GM18505 (cell line): ENCODE measurements around the gene SLC47A2.
"Not testable (repeated sequence)": the region's sequence is repeated elsewhere in the genome, so short reads cannot be mapped to it uniquely, and the experiment has no call there.

Source experiments
- ATAC-seq: cut with Tn5 transposase; IDR thresholded peaks from one replicate; pipeline ENCODE4 v1.9.1; 2021; ENCODE audit not compliant: unreplicated experiment
- POLR2A ChIP-seq: IDR thresholded peaks from 4 replicates; pipeline ENCODE4 v1.6.1; 2011; ENCODE audit warnings: borderline replicate concordance; ENCODE audit not compliant: insufficient read depth, insufficient read length; ENCODE audit errors: extremely low read depth

SLC47A2 gene

DNA sequence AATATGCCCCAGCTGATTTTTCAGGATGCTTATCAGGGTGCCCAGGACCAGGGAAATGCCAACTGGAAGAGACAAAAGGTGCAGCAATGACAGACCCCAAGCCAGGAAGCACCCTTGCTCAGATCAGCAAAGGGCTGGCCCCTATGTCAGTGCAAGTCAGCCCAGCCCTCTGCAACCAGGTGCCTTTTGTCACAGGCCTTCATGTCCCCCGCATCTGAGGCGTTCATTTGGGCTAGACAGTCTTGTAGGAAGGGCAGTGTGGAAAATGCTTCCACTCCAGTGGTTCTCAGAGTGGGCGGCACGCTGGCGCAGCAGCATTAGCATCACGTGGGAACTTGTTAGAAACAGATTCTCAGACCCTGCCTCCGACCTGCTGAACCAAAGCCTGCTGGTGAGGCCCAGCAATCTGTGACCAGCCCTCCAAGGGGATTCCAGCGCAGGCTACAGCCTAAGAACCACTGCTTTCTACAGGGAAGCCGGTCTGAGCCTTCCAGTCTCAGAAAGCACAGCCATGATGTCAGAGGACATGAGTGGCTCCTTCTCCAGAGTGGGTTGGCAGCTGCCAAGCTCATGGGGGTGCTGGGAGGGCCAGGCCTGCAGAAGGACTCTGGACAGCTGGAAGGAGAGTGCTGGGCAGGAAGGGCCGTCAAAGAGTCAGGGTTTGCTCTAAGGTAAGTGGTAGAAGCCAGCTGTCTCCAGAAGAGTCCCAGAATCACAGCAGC is 13.1 kb downstream of the SLC47A2 start:
- no peak for ATAC-seq
- TF ChIP-seq POLR2A, result no peak

DNA sequence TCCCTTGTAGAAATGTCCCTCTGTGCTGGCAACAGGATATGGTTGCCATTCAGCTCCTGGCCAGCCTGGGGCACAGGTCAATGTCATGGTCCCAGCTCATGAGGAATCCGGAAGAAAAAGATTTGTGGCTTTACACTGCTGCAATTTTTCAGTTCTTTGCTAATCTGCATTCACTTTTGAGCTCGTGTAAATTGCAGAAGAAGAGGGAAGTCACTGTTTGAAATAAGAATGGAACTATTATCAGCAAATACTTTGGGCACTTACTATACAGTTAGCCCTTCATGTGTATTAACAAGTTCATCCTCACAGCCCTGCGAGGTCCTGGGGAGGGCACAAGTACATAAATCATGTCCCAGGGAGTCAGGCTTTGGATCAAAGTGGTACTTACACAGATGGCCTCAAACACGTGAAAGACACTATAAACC is 14.2 kb downstream of the SLC47A2 start:
- no peak for ATAC-seq

DNA sequence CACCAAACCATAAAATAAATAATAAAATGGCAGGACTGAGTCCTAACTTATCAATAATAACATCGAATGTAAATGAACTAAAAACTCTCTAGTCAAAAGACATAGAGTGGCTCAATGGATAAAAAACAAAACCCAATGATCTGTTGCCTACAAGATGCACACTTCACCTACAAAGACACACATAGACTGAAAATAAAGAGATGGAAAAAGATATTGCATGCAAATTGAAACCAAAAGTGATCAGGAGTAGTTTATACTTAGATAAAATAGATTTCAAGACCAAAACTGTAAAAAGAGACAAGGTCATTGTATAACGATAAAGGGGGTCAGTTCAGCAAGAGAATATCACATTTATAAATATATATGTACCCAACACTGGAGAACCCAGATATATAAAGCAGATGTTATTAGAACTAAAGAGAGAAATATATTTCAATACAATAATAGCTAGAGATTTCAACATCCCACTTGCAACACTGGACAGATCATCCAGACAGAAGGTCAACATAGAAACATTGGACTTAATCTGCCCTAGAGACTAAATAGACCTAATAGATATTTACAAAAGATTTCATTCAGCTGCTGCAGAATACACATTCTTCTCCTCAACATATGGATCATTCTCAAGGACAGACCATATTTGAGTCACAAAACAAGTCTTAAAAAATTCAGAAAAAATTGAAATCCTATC is 29.8 kb downstream of the SLC47A2 start:
- no peak for ATAC-seq

More for the DNA sequence above, 14.2 kb downstream of the SLC47A2 start:
- no peak for TF ChIP-seq POLR2A

DNA sequence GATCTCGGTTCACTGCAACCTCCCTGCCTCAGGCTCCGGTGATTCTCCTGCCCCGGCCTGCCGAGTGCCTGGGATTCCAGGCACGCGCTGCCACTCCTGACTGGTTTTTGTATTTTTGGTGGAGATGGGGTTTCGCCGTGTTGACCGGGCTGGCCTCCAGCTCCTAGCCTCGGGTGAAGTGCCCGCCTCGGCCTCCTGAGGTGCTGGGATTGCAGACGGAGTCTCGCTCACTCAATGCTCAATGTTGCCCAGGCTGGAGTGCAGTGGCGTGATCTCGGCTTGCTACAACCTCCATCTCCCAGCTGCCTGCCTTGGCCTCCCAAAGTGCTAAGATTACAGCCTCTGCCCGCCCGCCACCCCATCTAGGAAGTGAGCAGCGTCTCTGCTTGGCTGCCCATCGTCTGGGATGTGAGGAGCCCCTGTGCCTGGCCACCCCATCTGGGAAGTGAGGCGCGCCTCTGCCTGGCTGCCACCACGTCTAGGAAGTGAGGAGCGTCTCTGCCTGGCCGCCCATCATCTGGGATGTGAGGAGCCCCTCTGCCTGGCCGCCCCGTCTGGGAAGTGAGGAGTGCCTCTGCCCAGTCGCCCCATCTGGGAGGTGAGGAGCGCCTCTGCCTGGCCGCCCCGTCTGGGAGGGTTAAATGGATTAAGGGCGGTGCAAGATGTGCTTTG is 31.3 kb downstream of the SLC47A2 start:
- not testable (repeated sequence) for ATAC-seq

More for the DNA sequence above, 29.8 kb downstream of the SLC47A2 start:
- TF ChIP-seq POLR2A, result no peak

DNA sequence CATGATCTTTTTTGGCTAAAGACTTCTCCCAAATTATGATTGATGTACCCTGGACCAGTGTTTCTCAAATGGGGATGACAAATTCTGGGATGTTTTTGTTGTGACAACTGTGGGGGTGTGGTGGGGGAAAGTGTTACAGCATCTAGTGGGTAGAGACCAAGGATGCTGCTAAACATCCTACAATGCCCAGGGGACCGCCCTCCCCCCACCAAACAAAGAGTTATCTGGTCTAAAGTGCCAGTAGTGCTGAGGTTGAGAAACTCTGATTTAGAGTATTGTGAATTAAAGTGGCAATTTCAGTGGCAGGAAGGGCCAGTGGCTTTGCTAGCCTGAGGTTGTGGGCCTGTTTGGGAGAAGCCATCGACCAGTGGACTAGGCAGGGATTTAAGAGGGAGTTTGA is 33.3 kb downstream of the SLC47A2 start:
- no peak for ATAC-seq
- no peak for TF ChIP-seq POLR2A

DNA sequence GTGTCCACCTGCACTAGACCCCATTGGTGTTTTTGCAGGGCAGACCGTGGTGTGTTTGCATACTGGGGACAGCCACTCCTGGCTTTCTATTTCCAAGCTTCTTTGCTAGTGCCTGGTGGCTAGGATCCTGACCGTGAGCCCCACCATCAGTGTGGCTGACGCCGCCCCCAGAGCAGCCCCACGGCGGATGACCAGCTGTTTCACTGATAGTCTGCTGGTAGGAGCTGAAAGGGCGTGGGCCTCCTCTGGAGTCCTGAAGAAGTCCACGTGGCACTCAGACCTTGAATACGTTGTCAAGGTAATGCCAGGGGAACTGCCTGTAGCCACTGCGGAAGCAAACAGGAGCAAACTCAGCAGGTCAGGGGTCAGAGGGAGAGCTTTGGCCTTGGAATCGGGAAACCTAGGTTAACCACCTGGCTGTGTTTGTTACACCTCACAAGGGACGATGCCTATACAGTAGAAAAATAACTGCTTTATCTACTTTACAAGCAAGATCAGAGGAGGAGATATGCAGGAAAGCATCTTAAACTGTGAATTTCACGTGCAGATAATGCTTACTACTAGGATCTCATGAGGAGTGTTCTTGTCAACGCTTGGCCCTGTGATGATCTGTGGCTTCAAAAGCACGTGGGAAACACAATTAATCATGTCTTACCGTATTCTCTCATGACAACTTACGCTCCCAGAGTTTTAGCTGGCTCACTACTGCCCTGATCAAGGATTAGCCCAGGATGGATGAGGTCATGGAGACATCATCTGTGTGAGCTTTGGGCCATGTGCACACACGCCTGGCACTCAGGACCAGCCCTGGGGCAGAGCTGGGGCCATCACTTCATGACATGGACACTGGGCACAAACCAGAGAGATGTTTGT is 37.6 kb downstream of the SLC47A2 start:
- TF ChIP-seq POLR2A, result no peak
- ATAC-seq, result no peak

DNA sequence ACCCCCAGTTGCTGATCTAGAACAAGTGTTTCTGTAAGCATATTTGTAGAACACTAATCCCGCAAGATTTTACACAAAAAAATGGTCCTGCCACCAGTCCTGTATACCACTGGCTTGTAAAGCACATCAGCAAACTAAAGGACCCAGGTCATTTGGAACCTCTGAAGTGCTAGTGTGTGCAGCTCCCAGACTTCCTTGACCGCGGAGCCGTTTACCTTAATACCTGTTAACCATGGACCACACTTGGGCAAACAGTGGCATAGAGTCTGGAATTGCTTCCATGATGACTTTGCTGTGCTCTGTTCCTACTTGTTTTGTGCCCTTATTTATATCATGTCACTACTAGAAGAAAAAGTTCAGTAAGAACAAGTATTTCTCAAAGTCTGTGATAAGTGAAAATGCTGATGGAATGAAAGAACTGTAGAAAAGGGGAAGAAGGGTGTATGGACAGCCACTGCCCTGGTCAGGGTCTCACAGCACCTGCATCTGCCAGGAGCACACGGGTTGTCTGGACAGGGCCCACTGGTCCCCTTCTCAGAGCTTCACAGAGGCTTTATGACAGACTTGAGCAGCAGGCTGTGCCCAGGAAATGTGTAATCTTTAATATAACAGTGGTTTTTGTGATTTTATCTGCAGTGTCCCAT is 38.5 kb downstream of the SLC47A2 start:
- no peak for TF ChIP-seq POLR2A
- ATAC-seq, result no peak

DNA sequence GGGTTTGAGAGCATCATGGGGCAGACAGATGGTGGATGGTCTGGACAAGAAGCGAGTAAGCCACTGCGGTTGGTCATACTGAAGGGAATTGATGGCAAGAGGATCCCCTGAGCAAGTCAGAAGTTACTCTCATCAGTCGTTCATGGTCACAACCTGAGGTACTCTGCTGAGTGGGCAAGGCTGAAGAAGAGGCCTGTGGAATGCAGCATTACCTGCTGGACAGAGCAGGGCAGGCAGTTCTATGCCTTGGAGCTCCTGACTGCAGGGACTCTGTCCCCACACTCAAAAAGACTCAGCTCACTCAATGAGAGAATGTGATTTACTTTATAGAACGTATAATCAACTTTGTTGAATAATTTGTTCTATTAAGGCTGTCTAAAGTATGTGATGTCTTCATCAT is 39.5 kb downstream of the SLC47A2 start:
- TF ChIP-seq POLR2A, result no peak
- ATAC-seq, result no peak

DNA sequence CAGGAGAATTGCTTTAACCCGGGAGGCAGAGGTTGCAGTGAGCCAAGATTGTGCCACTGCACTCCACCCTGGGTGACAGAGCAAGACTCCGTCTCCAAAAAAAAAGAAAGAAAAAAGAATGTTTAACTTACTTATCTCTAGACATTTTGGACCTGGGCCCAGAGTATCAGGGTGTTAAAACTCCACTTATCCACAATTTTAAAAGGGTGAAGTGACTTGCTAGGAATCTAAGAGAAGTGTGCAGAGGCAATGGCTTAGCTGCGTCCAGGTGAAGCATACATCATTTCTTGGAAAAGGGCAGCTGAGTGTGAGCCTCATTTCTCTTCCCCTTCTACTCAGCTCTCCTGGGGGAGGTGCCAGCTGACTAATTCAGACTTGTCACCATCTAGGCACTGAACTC is 42.8 kb downstream of the SLC47A2 start:
- no peak for TF ChIP-seq POLR2A

DNA sequence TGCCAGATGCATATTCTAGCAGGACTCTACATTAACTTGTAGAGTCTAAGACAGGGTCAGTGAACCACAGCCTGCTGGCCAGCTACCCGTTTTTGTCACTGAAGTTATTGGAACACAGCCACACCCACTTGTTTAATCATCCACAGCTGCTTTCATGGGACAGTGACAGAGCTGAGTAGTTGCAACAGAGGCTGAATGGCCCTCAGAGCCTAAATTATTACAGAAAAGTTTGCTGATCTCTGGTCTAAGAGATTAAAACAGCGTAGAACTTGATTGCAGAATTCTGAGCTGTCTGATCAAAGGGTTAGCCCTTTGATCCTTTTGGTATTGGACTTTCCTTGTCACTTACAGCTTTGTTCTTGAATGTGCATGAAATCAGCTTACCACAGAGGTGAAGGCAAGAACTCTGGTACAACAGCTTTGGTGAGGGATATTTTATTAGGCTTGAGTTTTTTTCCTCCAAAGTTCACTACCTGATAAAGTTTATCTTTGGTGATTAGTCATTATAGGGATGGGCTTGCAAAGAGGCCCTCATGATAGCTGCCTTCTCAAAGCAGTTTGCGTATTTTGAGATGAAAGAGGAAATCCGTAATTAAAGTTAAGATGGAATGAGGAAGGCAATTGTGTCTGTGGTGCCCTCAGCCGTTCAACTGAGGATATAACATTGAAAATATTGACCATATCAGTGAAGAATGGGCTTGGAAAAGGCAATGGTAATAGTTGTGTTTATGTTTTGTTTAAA is 44.2 kb downstream of the SLC47A2 start:
- no peak for TF ChIP-seq POLR2A
- no peak for ATAC-seq

More for the DNA sequence above, 42.8 kb downstream of the SLC47A2 start:
- no peak for ATAC-seq

DNA sequence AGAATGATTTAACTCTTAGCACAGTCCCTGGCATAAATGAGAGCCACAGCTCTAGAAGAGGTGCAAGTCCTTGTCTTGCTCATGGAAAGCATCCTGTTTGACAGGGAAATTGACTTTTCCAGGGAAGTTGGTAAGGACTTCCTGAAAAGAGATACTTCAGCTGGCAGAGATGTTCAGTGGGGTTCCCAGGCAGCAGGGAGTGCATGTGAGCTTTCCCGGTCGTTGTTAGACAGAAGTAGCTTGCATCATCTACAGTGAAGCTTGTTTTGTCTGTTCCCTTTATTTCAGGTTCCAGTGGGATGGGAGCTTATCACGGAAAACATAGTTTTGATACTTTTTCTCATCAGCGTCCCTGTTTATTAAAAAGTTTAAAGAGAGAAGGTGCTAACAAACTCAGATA is 45.0 kb downstream of the SLC47A2 start:
- ATAC-seq, result no peak

DNA sequence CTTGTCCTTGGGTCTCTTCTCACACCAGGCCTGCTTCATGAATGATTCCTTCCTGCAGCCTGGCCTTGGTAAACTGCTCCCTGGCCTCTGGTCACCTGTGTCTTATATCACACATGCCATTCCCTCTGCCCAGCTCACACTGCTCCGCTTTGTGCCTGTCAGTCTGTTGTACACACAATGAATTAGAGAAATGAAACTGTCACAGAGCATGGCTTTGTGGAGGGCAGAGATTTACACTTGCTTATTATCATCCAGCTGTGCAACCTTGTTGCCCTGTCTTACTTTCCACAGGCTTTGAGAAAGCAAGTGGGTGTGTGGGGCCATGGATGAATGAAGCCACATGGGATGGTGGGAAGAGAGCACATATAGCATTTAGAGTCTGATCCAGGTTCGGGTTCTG is 45.5 kb downstream of the SLC47A2 start:
- ATAC-seq, result no peak

More for the DNA sequence above, 45.0 kb downstream of the SLC47A2 start:
- TF ChIP-seq POLR2A, result no peak

DNA sequence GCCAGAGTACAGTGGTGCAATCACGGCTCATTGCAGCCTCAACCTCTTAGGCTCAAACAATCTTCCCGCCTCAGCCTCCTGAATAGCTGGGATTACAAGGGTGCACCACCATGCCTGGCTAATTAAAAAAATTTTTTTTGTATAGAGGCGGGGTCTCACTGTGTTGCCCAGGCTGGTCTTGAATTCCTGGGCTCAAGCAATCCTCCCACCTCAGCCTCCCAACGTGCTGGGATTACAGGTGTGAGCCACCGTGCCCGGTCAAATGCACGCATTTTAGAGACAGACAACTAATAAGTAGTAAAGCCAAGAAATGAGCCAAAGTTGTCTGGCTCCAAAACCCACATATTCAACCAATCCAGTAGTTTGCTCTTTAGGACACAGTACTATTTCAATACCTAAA is 46.7 kb downstream of the SLC47A2 start:
- not testable (repeated sequence) for ATAC-seq

More for the DNA sequence above, 45.5 kb downstream of the SLC47A2 start:
- no peak for TF ChIP-seq POLR2A
